Fibroblast of pulmonary artery (primary cell): ENCODE results near the gene ACOT9.
"Not testable (repeated sequence)": the region's sequence is repeated elsewhere in the genome, so short reads cannot be mapped to it uniquely, and the experiment has no call there.

Experiments
- DNase-seq: peaks from one replicate; pipeline ENCODE4 v3.0.0-alpha.2; 2010; ENCODE audit warnings: low read depth
- H3K4me3 ChIP-seq: replicated peaks from 2 replicates; pipeline ENCODE4 v1.5.1; 2011; ENCODE audit warnings: low read depth, mild to moderate bottlenecking, control low read depth, low read length, moderate library complexity
- TF ChIP-seq, protein P1 (sequence below): IDR thresholded peaks from 2 replicates; pipeline ENCODE4 v1.5.1; 2011; ENCODE audit warnings: mild to moderate bottlenecking, control low read depth, low read length, inconsistent platforms; ENCODE audit errors: missing control alignments

The ACOT9 gene

DNA sequence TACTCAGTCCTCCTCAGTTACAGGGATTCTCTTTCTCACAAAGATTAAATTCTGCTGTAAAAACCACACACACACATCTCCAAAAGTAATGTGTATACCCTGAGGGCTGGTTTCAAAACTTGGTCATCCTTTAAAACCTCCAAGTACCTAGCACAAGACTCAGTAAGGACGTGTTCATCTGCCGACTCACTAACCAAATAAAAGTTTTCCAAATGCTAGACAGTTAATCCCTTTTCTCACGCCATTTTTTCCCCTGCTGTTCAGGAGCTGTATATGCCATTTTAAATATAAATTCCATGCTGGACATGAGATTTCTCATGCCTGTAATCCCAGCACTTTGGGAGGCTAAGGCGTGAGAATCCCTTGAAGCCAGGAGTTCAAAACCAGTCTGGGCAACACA lies 35.9 kb upstream of the ACOT9 start:
- peak; percentile 38 for DNase-seq
- TF ChIP-seq, protein P1, sequence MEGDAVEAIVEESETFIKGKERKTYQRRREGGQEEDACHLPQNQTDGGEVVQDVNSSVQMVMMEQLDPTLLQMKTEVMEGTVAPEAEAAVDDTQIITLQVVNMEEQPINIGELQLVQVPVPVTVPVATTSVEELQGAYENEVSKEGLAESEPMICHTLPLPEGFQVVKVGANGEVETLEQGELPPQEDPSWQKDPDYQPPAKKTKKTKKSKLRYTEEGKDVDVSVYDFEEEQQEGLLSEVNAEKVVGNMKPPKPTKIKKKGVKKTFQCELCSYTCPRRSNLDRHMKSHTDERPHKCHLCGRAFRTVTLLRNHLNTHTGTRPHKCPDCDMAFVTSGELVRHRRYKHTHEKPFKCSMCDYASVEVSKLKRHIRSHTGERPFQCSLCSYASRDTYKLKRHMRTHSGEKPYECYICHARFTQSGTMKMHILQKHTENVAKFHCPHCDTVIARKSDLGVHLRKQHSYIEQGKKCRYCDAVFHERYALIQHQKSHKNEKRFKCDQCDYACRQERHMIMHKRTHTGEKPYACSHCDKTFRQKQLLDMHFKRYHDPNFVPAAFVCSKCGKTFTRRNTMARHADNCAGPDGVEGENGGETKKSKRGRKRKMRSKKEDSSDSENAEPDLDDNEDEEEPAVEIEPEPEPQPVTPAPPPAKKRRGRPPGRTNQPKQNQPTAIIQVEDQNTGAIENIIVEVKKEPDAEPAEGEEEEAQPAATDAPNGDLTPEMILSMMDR = peak; percentile 12
- H3K4me3 ChIP-seq = no peak overlapping the region

DNA sequence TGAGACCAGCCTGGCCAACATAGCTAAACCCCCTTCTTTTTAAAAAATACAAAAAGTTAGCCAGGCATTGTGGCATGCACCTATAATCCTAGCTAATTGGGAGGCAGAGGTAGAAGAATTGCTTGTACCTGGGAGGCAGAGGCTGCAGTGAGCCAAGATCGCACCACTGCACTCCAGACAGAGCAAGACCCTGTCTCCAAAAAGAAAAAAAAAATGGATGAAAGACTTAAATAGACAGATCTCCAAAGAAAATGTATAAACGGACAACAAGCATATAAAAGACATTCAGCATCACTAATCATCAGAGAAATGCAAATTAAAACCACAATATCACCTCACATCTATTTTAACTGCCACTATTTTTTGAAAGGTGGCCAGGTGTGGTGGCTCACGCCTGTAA lies 33.3 kb upstream of the ACOT9 start:
- TF ChIP-seq, protein P1 = no peak
- no peak for DNase-seq
- H3K4me3 ChIP-seq = no peak overlapping the region

DNA sequence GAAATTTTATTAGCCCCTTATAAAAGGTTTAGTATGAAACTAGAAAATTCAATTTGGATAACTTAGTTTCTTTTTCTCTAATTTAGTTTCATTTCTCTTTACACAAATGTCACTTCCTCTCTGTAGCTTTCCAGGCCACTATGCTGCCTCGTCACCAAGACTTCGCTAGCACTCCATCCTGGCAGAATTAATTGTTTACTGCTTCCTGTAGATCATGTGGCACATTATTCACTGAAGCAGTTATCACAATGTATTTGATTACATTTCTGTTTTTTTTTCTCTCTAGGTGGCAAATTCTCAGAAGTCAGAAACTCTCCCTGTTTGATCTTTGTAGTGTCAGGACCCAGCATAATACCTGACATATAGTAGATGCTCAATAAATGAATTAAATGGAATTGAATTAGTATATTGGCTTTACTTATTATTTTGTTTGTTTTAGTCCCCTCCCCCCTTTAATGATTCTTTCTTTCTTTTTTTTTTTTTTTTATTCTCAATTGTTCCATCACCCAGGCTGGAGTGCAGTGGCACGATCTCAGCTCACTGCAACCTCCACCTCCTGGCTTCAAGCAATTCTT lies 30.6 kb upstream of the ACOT9 start:
- H3K4me3 ChIP-seq = no peak overlapping the region
- DNase-seq = no peak
- TF ChIP-seq, protein P1 = no peak

DNA sequence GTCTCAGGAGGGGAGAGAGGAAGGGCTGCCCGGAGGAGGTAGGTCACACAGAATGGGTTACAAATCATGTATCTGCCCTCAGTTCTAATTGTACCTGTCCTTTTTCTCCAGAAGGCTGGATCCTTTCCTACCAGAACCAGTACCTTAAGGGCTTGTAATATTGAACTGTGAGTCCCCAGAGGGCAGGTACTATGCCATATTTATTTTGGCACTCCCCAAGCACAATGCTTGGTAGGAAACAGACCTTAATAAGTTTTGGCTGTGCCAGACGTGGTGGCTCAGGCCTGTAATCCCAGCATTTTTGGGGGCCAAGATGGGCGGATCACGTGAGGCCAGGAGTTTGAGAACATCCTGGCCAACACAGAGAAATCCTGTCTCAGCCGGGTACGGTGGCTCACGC lies 28.0 kb upstream of the ACOT9 start:
- not testable (repeated sequence) for DNase-seq, H3K4me3 ChIP-seq

DNA sequence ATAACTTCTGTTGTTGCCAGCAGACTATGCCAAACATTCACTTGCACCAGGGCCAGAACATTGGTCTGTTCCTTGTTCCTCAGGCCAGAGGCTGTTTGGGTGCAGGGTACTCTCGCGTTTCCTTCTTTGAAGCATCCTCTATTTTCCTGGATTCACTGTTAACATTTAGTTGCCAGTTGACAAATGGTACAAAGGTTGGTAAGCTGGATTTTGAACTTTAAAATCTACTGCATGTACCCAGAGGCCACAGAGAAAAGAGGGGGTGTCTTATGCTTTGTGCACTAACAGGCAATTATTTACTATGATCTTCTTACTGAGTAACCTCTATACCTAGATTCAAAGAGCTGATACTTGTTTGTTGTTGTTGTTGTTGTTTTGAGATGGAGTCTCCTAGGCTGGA lies 27.1 kb upstream of the ACOT9 start:
- no peak overlapping the region for H3K4me3 ChIP-seq
- TF ChIP-seq, protein P1 = no peak
- no peak for DNase-seq

DNA sequence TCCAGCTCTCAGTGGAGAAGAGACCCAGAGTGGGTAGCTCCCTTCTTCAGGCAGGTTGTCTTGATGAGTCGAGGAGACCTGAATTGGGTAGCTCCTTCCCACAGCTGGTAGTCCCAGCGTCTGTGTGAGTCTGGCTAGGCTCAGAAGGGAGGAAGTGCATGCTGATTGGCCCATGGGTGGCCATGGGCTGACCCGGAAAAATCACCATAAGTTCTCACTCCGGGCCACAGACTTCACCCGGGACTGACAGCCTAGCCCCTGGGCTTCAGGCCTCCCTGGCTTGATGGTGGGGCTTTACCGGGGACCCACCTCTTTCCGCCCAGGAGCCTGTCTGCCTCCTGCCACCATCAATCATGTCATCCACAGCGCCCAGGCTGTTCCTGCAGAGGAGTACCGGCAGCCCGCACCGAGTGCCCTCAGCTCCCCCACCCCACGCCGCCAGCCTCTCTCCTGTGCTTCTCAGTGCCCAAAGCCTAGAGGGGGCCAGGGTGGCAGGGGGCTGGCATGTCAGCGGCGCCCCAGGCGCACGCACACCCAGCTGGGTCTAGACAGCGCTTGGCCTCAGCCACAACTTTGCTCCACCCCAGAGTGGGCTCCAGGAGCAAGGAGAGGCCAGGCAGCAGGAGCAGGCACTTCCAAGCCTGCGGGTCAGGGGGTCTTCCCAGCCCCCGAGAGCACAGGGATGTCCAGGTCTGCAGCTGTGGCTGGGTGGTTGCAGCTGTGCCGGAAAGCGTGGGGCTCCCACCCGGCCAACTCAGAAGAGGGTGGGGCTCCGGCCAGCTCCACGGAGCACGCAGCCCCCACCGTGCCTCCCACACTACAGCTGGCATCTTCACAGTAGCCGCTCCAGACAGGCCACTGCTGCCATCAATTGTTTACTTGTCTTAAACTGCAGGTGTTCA lies 23.8 kb upstream of the ACOT9 start:
- TF ChIP-seq, protein P1 = no peak
- no peak overlapping the region for H3K4me3 ChIP-seq
- DNase-seq = no peak

DNA sequence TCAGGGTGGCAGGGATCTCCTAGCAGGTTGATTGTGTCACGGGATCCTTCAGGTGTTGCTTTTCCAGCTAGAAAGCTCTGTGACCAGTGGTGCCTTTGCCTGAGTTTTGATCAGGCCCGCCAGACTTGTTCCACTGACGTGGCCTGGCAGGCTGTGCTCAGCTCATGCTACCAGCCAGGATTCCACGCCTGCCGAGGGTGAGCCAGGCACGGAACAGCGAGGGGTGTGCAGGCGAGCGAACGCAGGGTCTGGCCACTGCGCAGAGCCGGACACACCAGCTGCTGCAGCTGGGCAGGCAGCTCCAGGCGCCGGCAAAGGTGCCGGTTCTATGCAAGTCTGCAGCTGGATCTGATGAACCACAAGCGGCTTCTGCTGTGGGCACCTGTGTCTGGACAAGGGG lies 22.8 kb upstream of the ACOT9 start:
- TF ChIP-seq, protein P1 = no peak
- no peak overlapping the region for H3K4me3 ChIP-seq
- DNase-seq = no peak
